ENCODE measurements around the gene MTMR3.

DNA sequence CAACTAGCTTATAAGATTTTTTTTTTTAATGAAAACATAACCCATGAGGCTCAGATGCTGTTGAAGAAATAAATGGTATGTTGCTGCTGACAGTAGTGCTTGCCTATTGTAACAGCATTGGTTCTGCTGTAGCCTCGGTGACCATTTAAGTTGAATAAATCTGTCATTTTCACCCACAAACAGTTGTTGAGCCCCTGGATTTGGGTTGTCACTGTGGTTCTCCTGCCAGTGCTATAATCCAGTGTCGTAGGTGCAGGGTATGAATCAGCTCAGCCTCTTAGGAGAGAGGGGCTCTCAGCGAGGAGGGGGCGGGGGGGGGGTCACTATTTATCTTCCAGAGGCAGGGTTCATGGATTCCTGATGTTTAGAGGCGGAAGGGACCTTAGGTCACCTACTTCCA lies 147.4 kb downstream of the MTMR3 start:
- TF ChIP-seq, protein P1, sequence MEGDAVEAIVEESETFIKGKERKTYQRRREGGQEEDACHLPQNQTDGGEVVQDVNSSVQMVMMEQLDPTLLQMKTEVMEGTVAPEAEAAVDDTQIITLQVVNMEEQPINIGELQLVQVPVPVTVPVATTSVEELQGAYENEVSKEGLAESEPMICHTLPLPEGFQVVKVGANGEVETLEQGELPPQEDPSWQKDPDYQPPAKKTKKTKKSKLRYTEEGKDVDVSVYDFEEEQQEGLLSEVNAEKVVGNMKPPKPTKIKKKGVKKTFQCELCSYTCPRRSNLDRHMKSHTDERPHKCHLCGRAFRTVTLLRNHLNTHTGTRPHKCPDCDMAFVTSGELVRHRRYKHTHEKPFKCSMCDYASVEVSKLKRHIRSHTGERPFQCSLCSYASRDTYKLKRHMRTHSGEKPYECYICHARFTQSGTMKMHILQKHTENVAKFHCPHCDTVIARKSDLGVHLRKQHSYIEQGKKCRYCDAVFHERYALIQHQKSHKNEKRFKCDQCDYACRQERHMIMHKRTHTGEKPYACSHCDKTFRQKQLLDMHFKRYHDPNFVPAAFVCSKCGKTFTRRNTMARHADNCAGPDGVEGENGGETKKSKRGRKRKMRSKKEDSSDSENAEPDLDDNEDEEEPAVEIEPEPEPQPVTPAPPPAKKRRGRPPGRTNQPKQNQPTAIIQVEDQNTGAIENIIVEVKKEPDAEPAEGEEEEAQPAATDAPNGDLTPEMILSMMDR (IDR thresholded peaks at IDR 0.05), result no peak
- TF ChIP-seq POLR2A (IDR thresholded peaks at IDR 0.05), result no peak

Data from right lobe of liver (tissue), 4 donors.